GM19372 (cell line): ENCODE results near the gene HMGN4.
"Not testable (repeated sequence)": the region's sequence is repeated elsewhere in the genome, so short reads cannot be mapped to it uniquely, and the experiment has no call there.

Experiments
- ATAC-seq: cut with Tn5 transposase; IDR thresholded peaks from one replicate; pipeline ENCODE4 v1.9.1; 2021; ENCODE audit warnings: mild to moderate bottlenecking, low read depth, moderate library complexity; ENCODE audit not compliant: unreplicated experiment

Gene HMGN4

GRCh38 chr6:26521600-26522391 lies 16.4 kb upstream of the HMGN4 start:
- ATAC-seq: peak; percentile 68

DNA sequence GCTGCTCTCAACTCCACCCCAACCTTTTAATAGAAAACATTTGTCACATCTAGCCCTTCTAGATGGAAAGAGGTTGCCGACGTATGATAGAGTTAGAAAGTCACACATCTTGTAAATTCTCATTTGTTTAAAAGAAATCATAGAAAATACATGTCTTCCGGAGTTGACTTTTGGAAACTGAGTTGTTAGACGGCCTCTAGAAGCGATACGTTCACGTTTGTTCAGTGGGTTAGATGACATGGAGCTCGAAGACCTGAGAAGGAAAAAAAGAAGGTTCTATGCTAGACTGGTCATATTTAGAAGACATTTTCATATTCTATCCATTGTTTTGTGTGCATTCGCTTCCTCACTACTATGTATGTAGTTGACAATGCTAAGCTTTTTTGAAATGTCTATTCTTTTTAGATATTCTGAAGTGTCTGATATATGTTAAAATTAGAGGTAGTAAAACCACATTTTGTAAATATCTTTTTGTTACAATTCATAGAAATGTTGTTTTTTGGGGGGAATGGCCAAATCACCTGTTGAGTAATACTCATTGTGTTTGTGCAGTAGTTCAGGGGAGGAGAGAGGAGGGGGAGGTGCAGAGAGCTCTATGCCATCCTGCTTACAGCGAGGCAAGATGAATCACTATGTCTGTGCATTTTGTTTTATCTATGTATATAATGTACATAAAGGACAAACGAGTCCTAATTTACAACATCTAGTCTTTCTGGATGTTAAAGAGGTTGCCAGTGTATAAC lies 15.5 kb upstream of the HMGN4 start:
- not testable (repeated sequence) for ATAC-seq

GRCh38 chr6:26524314-26524713 lies 13.9 kb upstream of the HMGN4 start:
- not testable (repeated sequence) for ATAC-seq

DNA sequence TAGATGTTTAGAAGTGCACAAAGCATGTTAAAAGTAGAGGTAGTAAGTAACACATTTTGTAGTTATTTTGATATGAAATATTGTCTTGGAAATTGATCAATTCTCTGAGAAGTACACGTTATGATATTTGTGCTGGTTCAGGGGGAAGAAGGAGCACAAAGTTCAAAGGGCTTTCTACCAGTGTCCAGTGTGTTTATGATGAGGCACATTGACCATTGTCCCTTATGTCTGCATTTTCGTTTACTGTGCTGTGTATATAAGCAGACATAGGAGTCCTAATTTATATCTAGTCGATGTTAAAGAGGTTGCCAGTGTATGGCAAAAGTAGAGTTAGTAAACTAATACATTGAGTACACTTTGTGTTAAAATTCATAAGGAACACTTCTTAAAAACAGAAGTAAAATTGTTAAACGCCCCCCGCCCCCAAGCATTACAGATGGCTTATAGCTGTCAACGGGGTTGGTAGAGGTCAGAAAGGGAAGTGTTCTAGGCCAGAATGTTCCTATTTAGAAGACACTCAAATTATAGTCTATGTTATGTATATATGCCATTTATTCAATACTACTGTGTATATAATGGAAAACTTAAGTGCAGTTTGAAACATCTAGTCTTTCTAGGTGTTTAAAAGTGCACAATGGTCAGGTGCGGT lies 13.3 kb upstream of the HMGN4 start:
- ATAC-seq: no peak

DNA sequence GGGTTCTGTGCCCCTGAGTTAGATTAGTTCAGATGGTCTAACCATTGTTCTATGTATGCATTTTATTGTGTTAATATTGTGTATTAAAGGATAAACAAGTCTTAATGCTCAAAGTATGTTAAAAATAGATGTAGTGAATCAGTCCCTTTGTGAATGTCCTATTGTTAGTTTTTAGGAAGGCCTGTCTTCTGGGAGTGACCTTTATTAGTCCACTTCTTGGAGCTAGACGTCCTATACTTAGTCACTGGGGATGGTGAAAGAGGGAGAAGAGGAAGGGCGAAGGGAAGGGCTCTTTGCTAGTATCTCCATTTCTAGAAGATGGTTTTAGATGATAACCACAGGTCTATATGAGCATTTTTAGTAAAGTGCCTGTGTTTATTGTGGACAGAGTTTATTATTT lies 12.3 kb upstream of the HMGN4 start:
- ATAC-seq: no peak

DNA sequence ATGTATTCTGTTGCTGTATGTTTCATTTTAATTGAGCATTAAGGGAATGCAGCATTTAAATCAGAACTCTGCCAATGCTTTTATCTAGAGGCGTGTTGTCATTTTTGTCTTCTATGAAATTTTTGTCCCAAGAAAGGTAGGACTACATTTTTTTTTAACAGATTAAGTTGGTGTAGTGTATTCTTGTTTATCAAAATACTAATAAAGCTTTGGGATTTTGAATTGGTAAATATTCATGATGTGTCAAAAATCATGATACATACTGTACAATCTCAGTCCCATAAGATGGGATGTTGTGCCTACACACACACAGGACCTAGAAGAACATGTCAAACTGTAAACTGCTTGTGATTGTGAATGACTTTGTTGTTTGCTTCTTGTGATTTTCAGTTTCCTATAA lies 11.2 kb upstream of the HMGN4 start:
- ATAC-seq: no peak

GRCh38 chr6:26530203-26530602 lies 8.0 kb upstream of the HMGN4 start:
- no peak for ATAC-seq

- ATAC-seq: no peak
Measured at GRCh38 chr6:26531897-26532296, 6.3 kb upstream of the HMGN4 start.

GRCh38 chr6:26532699-26533531 lies 5.3 kb upstream of the HMGN4 start:
- no peak for ATAC-seq

DNA sequence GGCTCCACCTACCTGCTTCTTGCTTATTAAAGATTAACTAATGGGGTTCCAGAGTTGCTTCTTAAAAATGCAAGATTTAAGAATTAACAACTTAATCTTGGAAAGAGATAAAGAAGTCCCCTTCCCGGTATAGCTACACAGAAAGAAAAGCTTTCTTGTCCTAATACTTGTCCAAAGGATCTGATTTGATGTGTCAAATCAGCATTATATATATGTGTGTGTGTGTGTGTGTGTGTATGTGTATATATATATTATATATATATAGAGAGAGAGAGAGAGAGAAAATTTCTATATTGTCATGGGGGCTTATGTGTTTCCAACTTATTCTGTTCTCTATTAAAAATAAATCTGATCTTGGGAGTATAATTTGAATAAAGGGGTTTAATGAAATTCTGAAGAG lies 4.6 kb upstream of the HMGN4 start:
- ATAC-seq: no peak

DNA sequence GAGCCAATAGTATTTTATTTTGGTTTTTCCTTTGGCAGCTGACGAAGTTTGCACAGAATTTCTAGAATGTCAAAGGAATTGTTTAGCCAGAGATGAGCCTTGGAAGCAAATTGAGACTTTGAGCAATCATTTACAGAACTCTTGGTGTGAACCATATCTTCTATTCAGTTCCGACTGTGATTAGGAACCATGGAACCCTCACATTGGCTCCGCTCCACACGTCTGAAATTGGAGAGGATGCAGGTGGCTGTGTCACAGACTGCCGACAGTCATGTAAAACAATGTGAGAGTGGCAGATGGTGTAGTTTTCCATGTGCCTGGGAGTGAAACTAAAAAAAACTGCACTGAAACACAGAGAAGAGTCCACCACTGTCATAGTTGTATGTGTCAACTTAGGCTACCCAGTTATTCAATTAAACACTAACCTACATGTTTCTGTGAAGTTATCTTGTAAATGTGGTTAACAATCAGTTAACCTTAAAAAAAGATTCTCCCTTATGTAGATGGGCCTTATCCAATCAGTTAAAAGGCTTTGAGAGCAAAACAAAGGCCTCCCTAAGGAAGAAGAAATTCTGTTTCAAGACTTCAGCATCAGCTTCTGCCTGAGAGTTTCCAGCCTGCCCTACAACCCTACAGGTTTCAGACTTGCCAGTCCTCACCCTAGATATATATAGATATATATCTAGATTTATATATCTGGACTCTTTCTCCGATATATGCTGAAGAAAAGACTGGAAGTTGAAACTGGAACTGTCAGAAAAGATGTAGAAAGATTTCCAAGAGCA lies 3.3 kb upstream of the HMGN4 start:
- no peak for ATAC-seq

DNA sequence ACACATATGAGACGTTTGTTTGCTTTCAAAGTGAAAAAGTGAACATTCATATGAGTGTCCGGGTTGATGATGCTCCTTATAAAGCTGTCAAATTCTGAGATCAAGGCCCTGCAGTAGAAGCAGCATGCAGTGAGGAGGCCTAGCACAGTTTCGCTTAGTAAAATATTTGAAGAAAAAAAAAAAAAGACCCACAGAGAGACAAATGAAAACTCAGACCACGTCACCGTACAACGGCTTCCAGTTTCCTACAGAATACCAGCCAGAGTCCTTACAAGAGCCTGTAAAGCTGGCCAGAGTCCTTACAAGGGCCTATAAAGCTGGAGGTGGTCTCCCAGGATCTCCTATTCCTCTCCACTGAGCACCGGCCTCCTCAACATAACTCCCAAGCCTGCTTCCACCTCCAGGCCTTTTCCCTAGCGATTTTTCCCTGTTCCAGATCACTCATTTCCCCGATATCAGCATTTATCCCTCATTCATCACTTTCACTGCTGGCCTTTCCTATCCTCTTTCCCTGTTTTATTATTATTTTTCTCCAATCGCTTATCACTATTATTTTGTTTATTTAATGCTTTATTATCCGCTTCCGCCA lies 1.5 kb upstream of the HMGN4 start:
- no peak for ATAC-seq

- ATAC-seq: peak; percentile 33
Measured at GRCh38 chr6:26537160-26537845, 863 bp upstream of the HMGN4 start.

GRCh38 chr6:26538572-26538902 lies 371 bp downstream of the HMGN4 start:
- no peak for ATAC-seq

DNA sequence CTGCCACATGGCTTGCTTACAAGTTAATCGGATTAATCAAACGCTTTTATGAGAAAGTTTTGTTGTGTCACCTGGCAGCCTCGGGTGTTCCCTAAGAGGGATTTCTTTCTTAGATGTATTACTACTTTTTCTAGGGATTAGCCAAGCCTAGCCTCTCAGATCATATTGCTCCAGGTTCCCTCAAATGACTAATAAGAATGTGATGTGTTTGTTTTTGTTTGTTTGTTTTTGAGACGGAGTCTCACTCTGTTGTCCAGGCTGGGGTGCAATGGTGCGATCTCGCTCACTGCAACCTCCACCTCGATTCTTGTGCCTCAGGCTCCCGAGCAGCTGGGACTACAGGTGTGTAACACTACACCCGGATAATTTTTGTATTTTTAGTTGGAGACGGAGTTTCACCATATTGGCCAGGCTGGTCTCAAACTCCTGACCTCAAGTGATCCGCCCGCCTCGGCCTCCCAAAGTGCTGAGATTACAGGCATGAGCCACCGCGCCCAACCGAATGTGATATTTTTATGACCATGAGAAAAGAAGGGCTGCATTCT lies 977 bp downstream of the HMGN4 start:
- ATAC-seq: no peak

DNA sequence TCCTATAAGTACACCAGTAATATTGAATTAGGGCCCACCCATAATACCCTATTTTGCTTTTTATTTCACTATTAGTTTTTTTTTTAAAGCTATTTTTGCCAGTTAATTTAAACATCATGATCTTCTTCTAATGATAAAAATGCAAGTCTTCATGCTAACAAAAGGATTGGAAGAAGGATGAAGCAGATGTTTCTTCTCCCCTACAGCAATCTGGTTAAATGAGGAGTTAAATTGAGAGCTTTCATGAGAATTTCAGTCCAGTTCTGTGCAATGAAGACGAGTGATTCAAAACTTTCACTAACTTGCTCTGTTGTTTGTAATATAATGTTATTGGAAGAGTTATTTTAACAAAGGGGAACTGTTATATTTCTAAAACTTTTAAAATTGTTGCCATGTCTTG lies 3.4 kb downstream of the HMGN4 start:
- no peak for ATAC-seq

- no peak for ATAC-seq
Measured at GRCh38 chr6:26543953-26544352, 5.8 kb downstream of the HMGN4 start.

DNA sequence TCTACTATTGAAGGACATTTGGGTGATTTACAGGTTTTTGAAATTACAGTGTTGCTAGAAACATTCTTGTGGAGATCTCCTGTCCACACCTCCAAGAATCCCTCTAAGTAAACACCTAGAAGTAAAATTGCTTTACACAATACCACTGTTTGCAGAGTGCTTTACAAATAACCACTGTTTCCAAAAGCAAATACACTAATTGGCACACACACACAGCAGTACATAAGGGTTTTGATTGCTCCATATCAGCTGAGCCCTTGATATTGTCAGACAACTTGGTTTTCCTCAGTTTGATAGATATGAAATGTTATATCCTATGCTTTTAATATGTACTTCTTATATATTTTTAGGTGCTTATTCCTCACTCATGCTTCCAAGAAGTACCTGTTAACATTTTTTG lies 6.3 kb downstream of the HMGN4 start:
- no peak for ATAC-seq

DNA sequence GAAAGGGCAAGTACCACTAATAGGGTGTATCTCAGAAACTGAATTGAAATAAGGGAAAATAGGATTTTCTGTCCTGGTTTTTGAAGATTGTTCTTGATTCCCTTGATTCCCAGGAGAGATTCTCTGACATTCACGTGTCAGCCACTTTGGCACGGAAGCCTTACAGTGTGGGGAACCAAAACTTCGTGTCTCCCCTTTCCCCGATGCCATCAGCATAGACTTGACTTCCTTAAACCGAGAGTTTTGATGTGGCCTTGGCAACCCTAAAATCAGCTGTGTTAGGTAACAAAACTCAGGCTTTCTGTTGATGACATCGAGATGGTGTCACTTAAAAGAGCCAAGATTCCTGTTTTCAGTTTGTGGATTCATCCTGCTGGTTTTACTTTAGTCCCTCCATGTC lies 7.5 kb downstream of the HMGN4 start:
- no peak for ATAC-seq
